HepG2 (cell line): ENCODE measurements around the gene HSD11B2. TPM values are rescaled to one million over a fixed set of nuclear protein-coding genes. Genes with fewer than 3 reads are reported as not detected.

ENCODE experiments used
- DPF2 ChIP-seq: sonication (generic); formaldehyde crosslinking; IDR thresholded peaks from 2 replicates; pipeline ENCODE4 v1.4.0; 2020; ENCODE audit warnings: mild to moderate bottlenecking, low read depth, missing genetic modification reagents, borderline replicate concordance
- EP300 ChIP-seq, 3 experiments: sonication (generic) in 1 of 3; formaldehyde crosslinking in 1 of 3; IDR thresholded peaks; 2 replicates each; pipeline versions ENCODE4 v1.5.1 to v1.6.1; 2011 to 2020; ENCODE audit warnings: low read depth in 2 of 3, low read length in 2 of 3, borderline replicate concordance in 1 of 3, improper control_type of control experiment in 1 of 3, mild to moderate bottlenecking in 1 of 3, missing genetic modification reagents in 1 of 3, moderate library complexity in 1 of 3
- FOXO4 ChIP-seq: sonication (generic); formaldehyde crosslinking; conservative IDR thresholded peaks from 2 replicates; pipeline ENCODE4 v1.8.1; 2023; ENCODE audit warnings: missing genetic modification reagents
- HNF4A ChIP-seq: sonication (generic); formaldehyde crosslinking; IDR thresholded peaks from 2 replicates; pipeline ENCODE4 v1.4.0; 2020; ENCODE audit warnings: missing genetic modification reagents
- KLF16 ChIP-seq, 2 experiments: sonication (generic) in 1 of 2; formaldehyde crosslinking in 1 of 2; IDR thresholded peaks; 2 replicates each; pipeline versions ENCODE4 v1.6.1 to v1.8.0; 2016 to 2023; ENCODE audit warnings: missing genetic modification reagents in 2 of 2, missing compliant biosample characterization in 1 of 2
- LCORL ChIP-seq, 2 experiments: fragments of 450-650 bp in 1 of 2; sonication (generic) in 1 of 2; formaldehyde crosslinking in 1 of 2; IDR thresholded peaks; 2 replicates each; pipeline versions ENCODE4 v1.5.0 to v1.6.1; 2017 to 2020; ENCODE audit warnings: antibody characterized with exemption in 1 of 2, missing genetic modification reagents in 1 of 2
- MAZ ChIP-seq, 2 experiments: sonication (generic) in 1 of 2; formaldehyde crosslinking in 1 of 2; IDR thresholded peaks; 2 replicates each; pipeline versions ENCODE4 v1.5.0 to v1.6.1; 2012 to 2020; ENCODE audit warnings: low read depth in 2 of 2, mild to moderate bottlenecking in 2 of 2, borderline replicate concordance in 1 of 2, improper control_type of control experiment in 1 of 2, low read length in 1 of 2, missing genetic modification reagents in 1 of 2, moderate library complexity in 1 of 2
- NFE2L2 ChIP-seq: fragments of 150-350 bp; IDR thresholded peaks from 2 replicates; pipeline ENCODE4 v1.6.1; 2014; ENCODE audit warnings: low read length
- NONO ChIP-seq, 2 experiments: fragments of 450-650 bp in 1 of 2; sonication (generic) in 1 of 2; formaldehyde crosslinking in 1 of 2; IDR thresholded peaks in 1 of 2; conservative IDR thresholded peaks in 1 of 2; 2 replicates each; pipeline versions ENCODE4 v1.6.1 to v1.8.0; 2017 to 2022; ENCODE audit warnings: mild to moderate bottlenecking in 1 of 2, missing genetic modification reagents in 1 of 2, moderate library complexity in 1 of 2
- NR2F6 ChIP-seq, 2 experiments: IDR thresholded peaks; 2 replicates each; pipeline ENCODE4 v1.6.1; 2016; ENCODE audit warnings: antibody characterized with exemption in 1 of 2, mild to moderate bottlenecking in 1 of 2
- ZNF232 ChIP-seq: sonication (generic); formaldehyde crosslinking; IDR thresholded peaks from 2 replicates; pipeline ENCODE4 v1.4.0; 2020; ENCODE audit warnings: missing genetic modification reagents, borderline replicate concordance
- ZNF432 ChIP-seq: sonication (generic); formaldehyde crosslinking; IDR thresholded peaks from 2 replicates; pipeline ENCODE4 v1.5.0; 2020; ENCODE audit warnings: missing genetic modification reagents, mild to moderate bottlenecking, borderline replicate concordance
- ZNF609 ChIP-seq: sonication (generic); formaldehyde crosslinking; IDR thresholded peaks from 2 replicates; pipeline ENCODE4 v1.4.0; 2020; ENCODE audit warnings: mild to moderate bottlenecking, missing genetic modification reagents, borderline replicate concordance
- polyA plus RNA-seq, 8 experiments: library from polyadenylated mRNA; depleted of rRNA in 3 of 8; stranded (reverse) in 7 of 8; unstranded in 1 of 8; fragments of >200 nt; fragmentation: Illumina TruSeq in 4 of 8; extraction: Trizol in 4 of 8; gene quantifications; 2 replicates each; pipeline versions ENCODE4 v1.2.1 to v1.2.3, GENCODE V29; 2011 to 2016; ENCODE audit warnings: low read depth in 4 of 8, missing spikeins in 1 of 8, mixed read lengths in 1 of 8; ENCODE audit not compliant: insufficient read depth in 1 of 8
- total RNA-seq, 5 experiments: library from RNA; depleted of rRNA; stranded (reverse); fragments of >200 nt; fragmentation: Illumina TruSeq; extraction: Trizol; gene quantifications; 2 replicates each; pipeline ENCODE4 v1.2.3, GENCODE V29; 2016; ENCODE audit warnings: low read depth in 1 of 5

The HSD11B2 gene
- total and polyA plus RNA-seq, 2 of the 13 experiments (the other 11 are each of a cell fraction or from before 2014, with no cell fraction given): 8.9 to 13.6 TPM

- TF ChIP-seq ZNF609 (peak; percentile 52; the same call in 1 of the 2 replicates), ZNF232 (no peak), MAZ (IDR thresholded peaks at IDR 0.05; ENCODE audit: borderline replicate concordance, low read depth, low read length) (no peak), MAZ (CRISPR knock-in tag; IDR thresholded peaks at IDR 0.05; ENCODE audit: low read depth) (0 out of 2 replicates have a peak, but pooled peaks have one; percentile 18), ZNF432 (CRISPR knock-in tag) (0 out of 2 replicates have a peak, but pooled peaks have one; percentile 54), NR2F6 (IDR thresholded peaks at IDR 0.05) (peak; percentile 59), NR2F6 (CRISPR knock-in tag; IDR thresholded peaks at IDR 0.05) (no peak), LCORL (IDR thresholded peaks at IDR 0.05) (no peak), LCORL (CRISPR knock-in tag; IDR thresholded peaks at IDR 0.05) (0 out of 2 replicates have a peak, but pooled peaks have one; percentile 35), EP300 (IDR thresholded peaks at IDR 0.05; ENCODE audit: low read depth in 2 of 2, low read length in 2 of 2) (peak in 1 of 2 experiments; percentile 30; a peak in 1 of 4 replicates), EP300 (CRISPR knock-in tag; IDR thresholded peaks at IDR 0.05; ENCODE audit: borderline replicate concordance) (no peak), DPF2 (CRISPR knock-in tag) (no peak), HNF4A (CRISPR knock-in tag) (peak; percentile 80), KLF16 (CRISPR knock-in tag; IDR thresholded peaks at IDR 0.05) (no peak), FOXO4 (CRISPR knock-in tag) (0 out of 2 replicates have a peak, but pooled peaks have one; percentile 42), NONO (IDR thresholded peaks at IDR 0.05) (no peak), NONO (CRISPR knock-in tag; conservative IDR thresholded peaks at IDR 0.05) (0 out of 2 replicates have a peak, but pooled peaks have one; percentile 21), NFE2L2 (no peak)
Observed at GRCh38 chr16:67477960-67478554, 47.1 kb downstream of the HSD11B2 start (continued).
